CD4-positive, alpha-beta T cell treated with Interleukin-10 for 1 hour (primary cell): ENCODE data around the gene FYB1.
"Not testable (repeated sequence)": the region's sequence is repeated elsewhere in the genome, so short reads cannot be mapped to it uniquely, and the experiment has no call there.

Experiments used
- DNase-seq: peaks from one replicate; pipeline ENCODE4 v3.0.0-alpha.2; 2020

Gene FYB1

DNA sequence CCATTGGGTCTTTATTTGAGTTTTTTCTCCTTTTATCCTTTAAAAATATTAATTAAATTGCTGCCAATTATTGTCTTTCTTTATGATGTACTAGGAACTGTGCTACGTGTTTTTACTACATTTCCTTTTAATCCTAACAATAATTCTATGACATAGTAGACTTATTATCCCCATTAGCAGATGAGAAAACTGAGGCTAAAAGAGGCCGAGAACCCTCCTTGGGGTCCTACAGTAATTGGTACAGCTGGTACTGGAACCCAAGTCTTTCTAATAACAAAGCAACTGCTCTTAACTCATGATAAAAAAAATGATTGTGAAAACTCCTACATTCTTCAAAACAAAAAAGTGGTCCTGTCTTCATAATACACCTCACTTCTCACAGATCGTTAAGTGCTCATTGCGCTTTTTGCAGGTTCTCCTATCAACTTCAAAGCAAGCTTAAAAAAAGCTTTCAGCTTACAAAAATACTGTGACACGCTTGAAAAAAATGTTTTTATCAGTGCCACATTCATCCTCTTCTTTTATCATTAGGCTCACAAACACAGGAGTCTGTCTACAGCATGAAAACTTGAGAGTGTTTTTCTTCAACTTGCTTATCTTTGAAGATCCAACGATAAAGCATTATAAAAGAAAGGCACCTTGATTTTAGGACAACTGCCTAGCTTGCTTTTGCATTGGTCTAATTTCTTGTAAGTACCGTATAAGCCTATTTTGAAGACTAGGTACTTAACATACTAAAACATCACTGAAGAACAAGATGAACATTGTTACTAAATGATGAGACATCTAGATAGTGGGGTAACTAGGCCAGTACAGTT, 32.4 kb downstream of the FYB1 start:
- DNase-seq: peak; percentile 51

DNA sequence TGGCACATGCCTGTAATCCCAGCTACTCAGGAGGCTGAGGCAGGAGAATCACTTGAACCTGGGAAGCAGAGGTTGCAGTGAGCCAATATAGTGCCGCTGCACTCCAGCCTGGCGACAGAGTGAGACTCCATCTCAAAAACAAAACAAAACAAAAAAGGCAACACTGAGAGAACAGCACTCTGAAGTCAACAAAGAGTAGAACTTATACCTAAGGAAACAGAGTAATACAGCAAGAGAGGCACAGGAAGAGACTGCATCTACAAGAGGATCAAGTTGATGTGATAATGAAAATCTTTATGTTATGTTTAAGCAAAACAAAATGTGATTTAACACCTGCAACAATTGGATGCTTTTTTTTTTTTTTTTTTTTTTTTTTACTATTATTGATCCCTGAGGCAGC, 33.1 kb downstream of the FYB1 start:
- DNase-seq: no peak

DNA sequence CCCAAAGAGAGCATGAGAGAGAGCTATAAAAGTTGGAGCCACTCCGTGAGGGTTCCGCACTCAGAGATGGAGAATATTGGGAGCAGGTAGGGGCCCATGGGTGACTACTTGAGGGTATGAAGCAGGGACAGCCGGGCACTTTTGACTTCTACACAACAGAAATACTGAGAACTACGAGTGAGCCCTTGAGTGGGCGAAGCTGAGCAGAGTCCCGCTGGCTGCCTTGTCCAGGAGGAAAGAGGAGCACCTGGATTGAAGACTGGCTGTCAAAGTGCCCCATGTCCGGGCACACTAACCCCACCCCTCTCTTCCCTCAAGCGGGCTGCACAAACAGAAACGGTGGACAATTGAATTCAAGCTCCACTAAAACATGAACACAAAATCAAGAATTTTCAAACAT, 33.6 kb downstream of the FYB1 start:
- no peak for DNase-seq

DNA sequence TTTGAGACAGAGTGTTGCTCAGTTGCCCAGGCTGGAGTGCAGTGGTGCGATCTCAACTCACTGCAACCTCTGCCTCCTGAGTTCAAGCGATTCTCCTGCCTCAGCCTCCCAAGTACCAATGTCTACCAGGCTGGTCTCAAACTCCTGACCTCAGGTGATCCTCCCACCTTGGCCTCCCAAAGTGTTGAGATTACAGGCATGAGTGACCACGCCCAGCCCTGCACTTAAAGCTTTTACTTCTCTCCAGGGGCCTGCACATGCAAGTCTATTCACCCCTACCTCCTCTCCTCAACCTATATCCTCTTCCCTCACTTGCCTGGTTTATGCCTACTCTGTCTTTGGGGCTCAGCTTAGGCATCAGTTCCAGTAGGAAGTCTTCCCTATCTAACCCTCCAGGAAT, 39.8 kb downstream of the FYB1 start:
- not testable (repeated sequence) for DNase-seq

DNA sequence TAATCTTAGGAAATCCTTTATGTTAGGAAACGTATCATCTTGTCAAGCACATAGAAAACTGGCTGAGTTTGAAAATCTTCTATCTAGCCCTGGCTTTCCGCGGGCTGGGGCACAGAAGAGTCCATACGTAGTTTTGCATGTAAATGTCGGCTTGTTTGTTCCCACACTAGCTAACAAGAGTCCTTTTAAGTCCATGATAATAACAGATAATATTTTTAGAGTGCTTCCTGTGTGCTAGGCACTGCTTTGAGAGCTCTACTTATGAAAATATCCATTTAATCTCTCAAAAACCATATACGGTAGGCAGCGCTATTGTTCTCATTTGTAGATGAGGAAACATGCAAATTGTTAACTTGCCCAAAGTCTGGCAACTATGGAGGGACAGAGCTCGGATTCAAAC, 40.5 kb downstream of the FYB1 start:
- peak; percentile 60 for DNase-seq

DNA sequence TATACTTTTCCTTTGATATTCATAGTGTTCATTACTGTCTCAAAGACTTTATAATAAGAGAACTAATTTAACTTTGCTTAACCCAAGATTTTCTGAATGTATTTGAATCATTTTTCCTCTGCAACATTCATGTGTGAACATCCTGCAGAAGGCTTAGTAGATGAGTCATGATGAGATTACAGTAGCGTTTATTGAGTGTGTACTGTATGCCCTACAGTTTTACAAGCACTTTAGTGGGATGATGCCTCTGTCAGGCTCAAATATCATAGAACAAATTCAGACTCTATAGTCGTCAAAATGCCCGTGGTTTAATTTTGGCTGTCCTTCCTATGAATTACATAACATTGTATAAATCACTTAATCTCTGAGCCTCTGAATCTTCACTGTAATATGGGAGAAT, 41.2 kb downstream of the FYB1 start:
- no peak for DNase-seq

DNA sequence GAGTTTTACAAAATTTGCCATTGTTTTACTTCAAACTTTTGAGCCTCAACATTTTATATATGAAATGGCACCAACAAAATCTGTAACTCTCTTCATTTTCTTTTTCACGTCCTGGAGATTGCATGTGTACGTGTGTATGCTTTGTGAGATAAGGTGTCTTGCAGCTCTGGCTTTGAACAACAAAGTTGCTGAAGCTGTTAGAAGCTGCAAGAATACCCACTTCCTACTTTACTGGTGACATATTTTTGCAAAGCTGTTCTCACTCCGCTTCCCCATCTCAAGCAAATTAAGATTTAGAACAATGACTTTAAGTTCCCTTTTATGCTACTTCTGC, 41.8 kb downstream of the FYB1 start:
- DNase-seq: peak; percentile 64

DNA sequence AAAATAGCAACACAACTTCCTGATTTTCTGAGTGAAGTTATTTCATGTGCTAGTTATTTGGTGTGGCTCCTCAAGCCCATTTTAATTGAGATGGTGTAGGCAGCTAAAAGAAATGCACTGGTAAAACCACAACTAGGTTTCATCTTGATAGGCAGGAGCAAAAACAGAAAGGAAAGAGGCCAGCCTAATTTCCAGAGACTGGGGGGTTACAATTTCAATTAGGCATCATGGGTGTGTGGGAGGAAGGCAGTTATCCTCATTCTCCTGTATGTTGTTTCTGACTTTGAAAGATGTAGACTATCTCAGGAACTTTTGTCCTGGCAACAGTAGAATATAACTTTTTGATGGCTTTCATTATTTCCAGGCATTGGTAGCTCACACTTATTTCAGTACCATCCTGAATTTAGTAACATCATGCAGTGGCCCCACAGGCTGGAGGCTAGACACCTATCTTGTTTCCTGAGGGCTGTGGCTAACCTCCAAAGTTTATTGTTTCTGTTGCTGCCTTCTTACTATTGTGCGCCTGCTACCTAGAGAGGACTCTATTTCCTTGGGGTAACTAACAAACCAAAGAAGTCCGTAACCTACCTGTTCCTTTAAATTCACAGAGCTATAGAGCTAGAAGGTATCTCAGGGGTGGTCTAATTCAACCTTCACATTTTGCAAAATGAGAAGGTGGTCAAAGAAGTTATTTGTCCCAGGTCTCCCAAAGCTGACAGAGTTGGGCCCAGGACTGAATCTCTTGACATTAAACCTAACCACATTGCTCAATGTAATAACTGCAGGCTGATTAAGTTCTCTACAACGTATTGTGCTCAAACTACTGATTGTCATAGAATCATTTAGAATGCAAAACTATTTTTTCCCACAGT, 42.4 kb downstream of the FYB1 start:
- DNase-seq: peak; percentile 73

DNA sequence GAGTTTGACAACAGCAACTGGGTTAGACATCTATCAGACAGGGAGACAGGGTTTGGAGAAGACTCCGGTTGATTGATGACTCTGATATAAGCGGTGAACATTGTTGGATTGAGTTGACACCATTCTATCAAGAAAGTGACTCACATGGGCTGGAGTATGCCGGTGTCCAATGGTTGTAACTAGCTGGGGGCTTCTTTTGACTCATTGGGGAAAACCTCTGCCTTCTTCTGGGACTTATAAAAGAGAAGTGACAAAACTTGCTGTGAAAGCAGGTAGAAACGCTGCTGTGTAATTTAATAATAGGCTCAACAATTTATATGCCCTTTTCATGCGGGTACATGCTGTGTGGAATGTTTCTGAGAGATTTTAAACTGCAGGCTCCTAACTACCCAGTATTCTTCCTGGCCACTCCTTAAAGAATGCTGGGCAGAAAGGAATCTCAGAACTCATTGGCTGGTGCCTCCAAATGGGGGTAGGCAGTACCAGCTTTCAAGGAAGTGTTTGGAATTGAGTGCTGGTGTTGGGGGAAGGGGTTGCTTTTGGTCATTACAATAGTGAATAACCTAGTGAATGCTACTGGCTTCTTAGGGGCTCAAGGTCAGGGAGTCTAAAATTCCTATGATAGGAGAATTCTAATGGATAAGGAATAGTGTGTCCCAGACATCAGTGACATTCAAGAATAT, 43.9 kb downstream of the FYB1 start:
- no peak for DNase-seq

DNA sequence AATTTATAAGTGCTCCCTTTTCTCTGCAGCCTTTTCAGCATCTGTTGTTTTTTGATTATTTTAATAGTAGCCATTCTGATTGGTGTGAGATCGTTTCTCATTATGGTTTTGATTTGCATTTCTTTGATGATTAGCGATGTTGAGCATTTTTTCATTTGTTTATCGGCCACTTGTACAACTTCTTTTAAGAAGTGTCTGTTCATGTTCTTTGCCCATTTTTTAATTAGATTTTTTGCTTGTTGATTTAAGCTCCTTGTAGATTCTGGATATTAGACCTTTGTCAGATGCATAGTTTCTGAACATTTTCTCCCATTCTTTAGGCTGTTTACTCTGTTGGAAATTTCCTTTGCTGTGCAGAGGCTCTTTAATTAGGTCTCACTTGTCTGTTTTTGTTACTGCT, 46.3 kb downstream of the FYB1 start:
- no peak for DNase-seq

DNA sequence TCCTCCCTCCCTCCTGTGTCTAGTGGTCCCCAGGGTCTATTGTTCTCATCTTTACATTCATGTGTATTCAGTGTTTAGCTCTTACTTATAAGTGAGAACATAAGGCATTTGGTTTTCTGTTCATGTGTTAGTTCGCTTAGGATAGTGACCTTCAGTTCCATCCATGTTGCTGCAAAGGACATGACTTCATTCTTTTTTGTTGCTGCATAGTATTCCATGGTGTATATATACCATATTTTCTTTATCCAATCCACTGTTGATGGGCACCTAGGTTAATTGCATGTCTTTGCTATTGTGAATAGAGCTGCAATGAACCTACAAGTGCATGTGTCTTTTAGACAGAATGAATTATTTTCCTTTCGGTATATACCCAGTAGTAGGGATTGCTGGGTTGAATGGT, 46.8 kb downstream of the FYB1 start:
- no peak for DNase-seq

DNA sequence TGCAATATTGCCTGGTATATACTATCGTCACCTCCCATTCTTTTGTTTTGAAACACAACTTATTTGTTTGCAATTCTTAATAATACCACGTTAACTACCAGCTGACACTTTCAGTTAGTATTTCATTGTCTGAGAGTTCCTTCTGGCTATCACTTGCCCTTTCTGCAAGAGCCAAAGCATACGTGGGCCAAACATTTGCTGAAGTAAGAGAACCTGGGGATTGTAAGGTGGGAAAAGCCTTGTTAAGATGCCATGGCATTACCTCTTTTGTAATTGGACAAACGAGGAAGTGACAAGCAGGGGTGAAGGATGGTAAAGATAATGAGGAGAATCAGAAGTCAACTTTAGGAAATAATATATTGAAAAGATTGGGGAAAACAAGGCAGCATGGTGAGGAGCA, 47.7 kb downstream of the FYB1 start:
- DNase-seq: no peak

DNA sequence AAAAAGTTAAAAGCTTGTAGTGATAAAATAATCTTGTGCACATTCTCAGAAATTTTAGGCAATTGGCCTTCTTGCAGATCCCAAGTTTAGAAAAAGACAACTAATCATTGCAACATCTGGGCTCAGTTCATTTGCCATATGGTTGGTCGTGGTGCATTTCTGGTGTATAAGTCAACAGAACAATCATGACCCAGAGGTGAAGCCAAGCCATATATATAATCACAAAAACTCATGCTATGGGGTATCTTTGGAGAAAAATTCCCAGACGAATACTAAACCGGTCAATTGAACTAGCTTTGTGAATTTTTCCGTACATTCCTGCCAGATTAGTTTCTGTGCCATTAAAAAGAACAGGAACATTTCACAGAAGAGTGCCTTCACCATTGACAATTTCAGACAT, 50.3 kb downstream of the FYB1 start:
- DNase-seq: no peak

DNA sequence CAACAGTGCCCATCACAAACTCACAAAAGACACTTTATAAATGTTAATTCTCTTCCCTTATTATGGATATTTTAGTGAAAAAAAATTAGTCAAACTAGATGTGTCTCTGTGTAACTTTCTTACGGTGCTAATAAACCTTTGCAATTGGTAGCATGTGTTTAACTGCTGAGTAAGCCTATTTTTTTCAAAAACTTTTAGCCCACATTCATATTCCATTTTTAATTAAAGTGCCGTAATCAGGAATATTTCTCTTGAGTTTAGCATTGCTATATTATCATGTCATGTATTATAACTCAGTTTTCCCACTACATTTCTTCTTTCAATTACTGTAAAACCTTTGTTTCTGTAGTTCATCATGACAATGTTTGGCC, 51.4 kb downstream of the FYB1 start:
- DNase-seq: no peak

DNA sequence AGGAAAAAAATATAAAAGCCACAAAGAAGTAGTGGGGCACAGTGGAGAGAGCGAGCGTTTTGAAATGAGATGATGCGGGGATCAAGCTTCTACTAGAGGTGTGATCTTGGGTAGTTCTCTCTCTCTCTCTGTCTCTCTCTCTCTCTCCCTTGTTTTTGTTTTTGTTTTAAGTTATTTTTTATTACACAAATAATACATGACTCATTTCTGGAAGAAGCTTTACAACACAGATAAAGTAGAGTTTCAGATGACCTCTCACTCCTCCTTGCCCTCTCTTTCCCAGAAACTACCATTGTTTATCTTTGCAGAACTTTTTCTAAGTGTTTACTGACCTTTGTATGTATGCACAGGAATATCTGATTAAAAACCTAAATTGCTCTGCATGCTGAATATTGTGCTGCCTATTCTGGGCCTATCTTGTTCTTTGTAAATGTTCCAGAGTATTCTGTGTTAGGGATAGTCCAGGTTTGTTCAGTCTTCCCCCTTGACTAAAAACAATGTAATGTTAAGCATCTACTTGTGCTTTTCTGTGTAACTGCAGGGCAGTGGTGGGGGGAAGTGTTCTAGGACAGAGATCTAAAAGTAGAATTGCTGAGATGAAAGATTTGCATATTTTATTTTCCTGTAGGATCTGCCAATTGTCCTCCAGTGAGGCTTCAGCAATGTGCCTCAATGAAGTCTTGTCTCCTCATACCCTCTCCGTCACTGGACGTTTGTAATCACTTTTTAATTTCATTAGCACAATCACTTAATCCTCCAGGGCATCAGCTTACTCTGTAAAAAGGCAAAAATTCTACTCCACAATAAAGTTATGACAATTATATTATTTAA, 52.0 kb downstream of the FYB1 start:
- no peak for DNase-seq

DNA sequence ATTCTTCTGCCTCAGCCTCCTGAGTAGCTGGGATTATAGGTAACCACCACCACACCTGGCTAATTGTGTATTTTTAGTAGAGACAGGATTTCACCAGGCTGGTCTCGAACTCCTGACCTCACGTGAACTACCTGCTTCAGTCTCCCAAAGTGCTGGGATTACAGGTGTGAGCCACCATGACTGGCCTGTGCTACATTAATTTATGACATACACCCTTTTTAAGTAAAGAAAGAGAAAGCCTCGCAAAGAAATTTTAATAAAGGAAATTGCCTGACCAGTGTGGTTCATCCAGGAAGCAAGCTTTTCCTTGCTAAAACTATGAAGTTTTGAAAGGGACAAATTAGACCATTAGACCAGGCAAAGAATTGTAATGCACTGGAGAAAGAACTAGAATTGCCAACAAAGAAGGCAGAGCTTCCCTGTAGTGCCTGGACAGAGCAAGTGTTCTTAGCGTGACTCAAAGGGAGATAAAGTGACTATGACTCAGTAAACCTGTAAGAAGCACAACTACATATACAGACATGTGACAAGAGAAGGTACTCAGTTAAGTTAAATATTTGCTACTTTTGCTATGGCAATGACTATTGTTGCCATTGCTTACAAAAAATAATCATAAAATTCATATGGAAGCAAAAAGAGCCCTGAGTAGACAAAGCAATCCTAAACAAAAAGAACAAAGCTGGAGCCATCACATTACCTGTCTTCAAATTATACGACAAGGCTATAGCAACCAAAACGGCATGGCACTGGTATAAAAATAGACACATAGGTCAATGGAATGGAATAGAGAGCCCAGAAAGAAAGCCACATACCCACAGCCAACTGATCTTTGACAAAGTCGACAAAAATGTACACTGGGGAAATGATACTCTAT, 54.6 kb downstream of the FYB1 start:
- DNase-seq: peak; percentile 53

DNA sequence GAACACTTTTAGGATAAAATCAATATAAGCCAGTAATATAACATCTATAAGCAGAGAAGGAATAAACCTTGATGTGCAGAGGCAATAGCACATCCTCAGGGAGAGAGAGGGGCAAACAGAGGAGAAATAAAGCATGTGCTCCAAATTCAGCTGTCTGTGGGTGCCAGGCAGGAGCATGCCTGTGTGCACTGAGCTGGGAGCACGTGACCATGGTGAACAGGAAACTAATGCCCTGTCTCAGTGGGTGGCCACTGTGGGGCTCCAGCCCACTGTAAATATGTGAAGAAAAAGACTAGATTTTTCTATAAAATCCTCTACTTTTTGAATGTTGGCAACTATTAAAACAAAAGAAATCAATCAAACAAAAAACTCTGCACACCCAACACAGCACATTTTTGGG, 55.3 kb downstream of the FYB1 start:
- DNase-seq: peak; percentile 56

DNA sequence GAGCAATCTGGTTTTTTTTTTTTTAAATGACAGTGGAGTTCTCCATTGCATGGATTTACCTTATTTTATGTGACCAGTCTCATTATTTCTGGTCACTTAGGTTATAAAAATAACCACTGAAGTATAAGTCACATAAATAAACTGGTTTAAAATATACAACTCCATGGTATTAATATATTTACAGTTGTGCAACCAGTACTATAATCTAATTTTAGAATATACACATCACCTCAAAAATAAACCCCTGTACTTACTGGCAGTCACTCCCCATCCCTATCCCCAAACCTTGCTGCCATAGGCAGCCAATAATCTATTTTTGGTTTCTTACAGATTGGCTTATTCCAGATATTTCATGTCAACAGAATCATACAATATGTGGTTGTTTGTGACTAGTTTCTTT, 57.8 kb downstream of the FYB1 start:
- no peak for DNase-seq

DNA sequence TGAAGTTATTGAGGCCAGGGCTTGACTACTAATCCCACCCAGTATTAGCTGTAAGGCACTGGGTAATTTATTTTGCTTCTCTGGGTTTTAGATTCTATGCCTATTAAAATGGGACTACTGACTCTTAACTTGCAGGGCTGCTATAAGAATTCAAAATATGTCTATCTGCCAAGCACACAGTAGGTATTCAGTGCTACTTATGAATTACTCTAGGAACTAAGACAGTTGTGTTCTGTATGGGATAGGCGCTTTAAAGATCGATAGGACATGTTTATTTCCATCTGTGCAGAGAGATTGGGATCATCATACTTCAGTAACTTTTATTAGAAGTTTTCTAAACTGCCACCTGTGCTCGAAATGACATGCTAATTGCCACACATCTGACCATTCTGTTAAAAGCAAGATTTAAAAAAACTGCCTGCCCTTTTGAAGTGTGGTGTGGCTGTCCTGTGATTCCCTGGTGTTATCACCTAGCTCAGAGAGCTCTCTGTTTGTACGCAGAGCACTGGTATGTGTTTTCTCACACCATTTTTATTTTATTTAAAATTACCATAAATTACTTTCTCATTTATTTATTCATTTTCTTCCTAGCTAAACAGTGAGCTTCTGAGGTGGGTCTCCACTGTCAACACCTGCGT, 58.7 kb downstream of the FYB1 start:
- no peak for DNase-seq

DNA sequence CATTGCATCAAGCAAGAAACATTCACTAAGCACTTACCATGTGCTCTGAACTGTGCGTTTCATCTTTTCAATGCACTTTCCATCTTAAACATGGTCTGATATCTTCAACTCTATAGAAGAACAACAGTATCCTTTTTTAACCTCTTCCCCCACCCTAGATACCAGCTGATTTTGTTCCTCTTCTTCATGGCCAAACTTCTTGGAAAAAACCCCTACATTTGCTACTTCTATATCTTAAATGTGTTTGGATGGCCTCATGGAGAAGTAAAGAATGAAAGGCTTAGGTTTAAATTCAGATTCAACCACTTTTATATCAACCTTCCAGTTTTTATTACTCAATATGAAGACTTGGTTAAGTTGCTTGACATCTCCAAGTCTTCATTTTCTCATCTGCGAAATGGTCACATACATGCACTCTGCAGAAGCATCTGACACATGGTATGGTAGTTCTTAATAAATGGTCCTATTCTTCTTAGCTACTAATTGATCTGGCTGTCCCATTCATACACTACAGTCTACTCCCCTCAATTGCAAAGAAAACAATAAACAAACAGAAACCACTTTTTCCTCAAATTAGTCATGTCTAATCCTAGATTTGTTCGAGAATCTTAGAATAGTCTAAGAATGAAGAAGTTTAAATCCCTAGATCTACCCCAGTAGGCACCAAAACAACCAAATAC, 59.4 kb downstream of the FYB1 start:
- DNase-seq: no peak

DNA sequence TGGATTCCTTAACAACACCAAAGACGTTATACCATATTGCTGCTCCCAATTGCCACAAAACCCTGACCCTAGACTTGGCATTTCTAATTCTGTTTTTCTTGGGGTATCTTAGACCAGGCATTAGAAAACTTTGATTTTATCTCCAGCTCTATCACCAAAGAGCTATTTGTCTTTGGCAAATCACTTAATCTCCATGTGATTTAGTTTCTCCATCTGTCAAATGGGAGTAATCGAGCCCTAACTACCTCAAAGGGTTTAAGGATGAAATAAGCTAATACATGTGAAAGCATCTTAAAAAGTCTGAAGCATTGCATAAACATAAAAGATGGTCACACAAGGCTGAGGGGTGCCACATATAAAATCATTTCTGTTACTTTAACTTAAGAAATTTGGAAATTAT, 60.6 kb downstream of the FYB1 start:
- DNase-seq: no peak
